Peyer's patch (tissue), 4 donors: Measurements from ENCODE around the gene CAPG. TPM values are rescaled to one million over a fixed set of nuclear protein-coding genes. Genes with fewer than 3 reads are reported as not detected.

Experiments used
- DNase-seq, 3 donors: peaks; one replicate each; pipeline ENCODE4 v3.0.0-alpha.2; 2017 to 2019
- H3K27ac ChIP-seq, 4 donors: fragments of 200-600 bp; sonication (generic); one replicate each; pipeline ENCODE4 v1.5.1; 2016 to 2019
- H3K27me3 ChIP-seq, 2 donors: fragments of 200-600 bp; sonication (generic); one replicate each; pipeline ENCODE4 v1.5.1; 2019
- H3K36me3 ChIP-seq, 3 donors: fragments of 200-600 bp; sonication (generic); one replicate each; pipeline ENCODE4 v1.5.1; 2016 to 2019
- H3K4me1 ChIP-seq, 4 donors: fragments of 200-600 bp; sonication (generic); one replicate each; pipeline ENCODE4 v1.5.1; 2016 to 2019
- H3K4me3 ChIP-seq, 4 donors: fragments of 200-600 bp; sonication (generic); 1 replicate in 3 of 4; 2 replicates in 1 of 4; pipeline ENCODE4 v1.5.1; 2016 to 2019; ENCODE audit warnings: mild to moderate bottlenecking in 1 of 4
- H3K9me3 ChIP-seq, 4 donors: fragments of 200-600 bp; sonication (generic); one replicate each; pipeline ENCODE4 v1.5.1; 2016 to 2019; ENCODE audit warnings: mild to moderate bottlenecking in 1 of 4
- CTCF ChIP-seq, 6 experiments: fragments of 450-650 bp in 4 of 6; fragments of 200-600 bp in 2 of 6; sonication (generic) in 1 of 6; IDR thresholded peaks; one replicate each; pipeline ENCODE4 v1.5.1; 2017 to 2019; ENCODE audit warnings: antibody characterized with exemption in 6 of 6, mild to moderate bottlenecking in 3 of 6, moderate library complexity in 1 of 6
- POLR2A ChIP-seq, 2 donors: fragments of 450-650 bp; IDR thresholded peaks; one replicate each; pipeline ENCODE4 v1.5.1; 2017; ENCODE audit warnings: antibody characterized with exemption in 2 of 2, mild to moderate bottlenecking in 2 of 2, moderate library complexity in 2 of 2
- total RNA-seq, 4 donors: library from RNA; depleted of rRNA; stranded (reverse); fragments of >200 nt; gene quantifications; one replicate each; pipeline ENCODE4 v1.1.0, GENCODE V29; 2016

CAPG gene
- total RNA-seq, 4 donors from 2014 or later, result 22.4 to 61.9 (median 33.2) TPM

GRCh38 chr2:85455552-85456090 is 45.5 kb upstream of the CAPG start:
- no peak overlapping the region for H3K27ac ChIP-seq
- no peaks in the 10 kb centered on the region for H3K4me1 ChIP-seq
- DNase-seq, result peak in 1 of 3 donors; percentile 50
- no peaks in the 10 kb centered on the region for H3K9me3 ChIP-seq
- no peak overlapping the region for H3K4me3 ChIP-seq
- H3K36me3 ChIP-seq, result no peaks in the 10 kb centered on the region
- TF ChIP-seq POLR2A (IDR thresholded peaks at IDR 0.05), result no peak
- TF ChIP-seq CTCF (IDR thresholded peaks at IDR 0.05), result peak in 3 of 6 experiments; percentile 15 to 27 (median 19)
- H3K27me3 ChIP-seq, result no peaks in the 10 kb centered on the region

- no peak overlapping the region for H3K27ac ChIP-seq
- no peaks in the 10 kb centered on the region for H3K9me3 ChIP-seq
- H3K4me3 ChIP-seq, result no peak overlapping the region
- DNase-seq, result peak in 1 of 3 donors; percentile 2
- H3K36me3 ChIP-seq, result no peaks in the 10 kb centered on the region
- H3K4me1 ChIP-seq, result no peaks in the 10 kb centered on the region
- no peak for TF ChIP-seq POLR2A (IDR thresholded peaks at IDR 0.05)
- no peak for TF ChIP-seq CTCF (IDR thresholded peaks at IDR 0.05)
- H3K27me3 ChIP-seq, result no peaks in the 10 kb centered on the region
Measured at GRCh38 chr2:85453571-85453970, 43.4 kb upstream of the CAPG start.

- Histone ChIP-seq H3K27me3 (no peaks in the 10 kb centered on the region), H3K4me3 (no peak overlapping the region), H3K36me3 (no peaks in the 10 kb centered on the region), H3K4me1 (no peaks in the 10 kb centered on the region), H3K27ac (no peak overlapping the region), H3K9me3 (no peaks in the 10 kb centered on the region)
- TF ChIP-seq POLR2A (IDR thresholded peaks at IDR 0.05), result no peak
- no peak for TF ChIP-seq CTCF (IDR thresholded peaks at IDR 0.05)
- DNase-seq, result peak in 1 of 3 donors; percentile 3
Measured at GRCh38 chr2:85452237-85452636, 42.1 kb upstream of the CAPG start.

GRCh38 chr2:85449214-85449588 is 39.0 kb upstream of the CAPG start:
- Histone ChIP-seq H3K36me3 (no peaks in the 10 kb centered on the region), H3K9me3 (no peaks in the 10 kb centered on the region), H3K27me3 (no peaks in the 10 kb centered on the region), H3K27ac (no peak overlapping the region), H3K4me3 (no peak overlapping the region), H3K4me1 (no peaks in the 10 kb centered on the region)
- TF ChIP-seq POLR2A (IDR thresholded peaks at IDR 0.05), result no peak
- no peak for TF ChIP-seq CTCF (IDR thresholded peaks at IDR 0.05)
- no peak for DNase-seq

GRCh38 chr2:85448461-85449213 is 38.5 kb upstream of the CAPG start:
- Histone ChIP-seq H3K4me1 (no peaks in the 10 kb centered on the region), H3K27ac (no peak overlapping the region), H3K36me3 (no peaks in the 10 kb centered on the region), H3K9me3 (no peaks in the 10 kb centered on the region), H3K27me3 (no peaks in the 10 kb centered on the region), H3K4me3 (no peak overlapping the region)
- TF ChIP-seq POLR2A (IDR thresholded peaks at IDR 0.05) (no peak), CTCF (IDR thresholded peaks at IDR 0.05) (no peak)
- no peak for DNase-seq
